HG03095 (cell line): ENCODE measurements around the gene HORMAD1.
A peak's percentile ranks its signal among the peaks of the same experiment; 100 is the strongest.
"Not testable (repeated sequence)": the region's sequence is repeated elsewhere in the genome, so short reads cannot be mapped to it uniquely, and the experiment has no call there.

Source experiments
- ATAC-seq: cut with Tn5 transposase; IDR thresholded peaks from one replicate; pipeline ENCODE4 v1.9.1; 2021; ENCODE audit warnings: moderate library complexity; ENCODE audit not compliant: unreplicated experiment

The HORMAD1 gene

GRCh38 chr1:150703427-150703826, 17.3 kb downstream of the HORMAD1 start:
- no peak for ATAC-seq

GRCh38 chr1:150696995-150697927, 23.4 kb downstream of the HORMAD1 start, which contains the start of gene GOLPH3L:
GOLPH3L (minus strand) TSS chr1:150697154; CDS start chr1:150694838, 2,316 bp downstream.
- peak; percentile 97 for ATAC-seq

- no peak for ATAC-seq
These were observed 24.1 kb downstream of the HORMAD1 start for GRCh38 chr1:150696590-150696989.

- ATAC-seq, result no peak
These were observed 24.5 kb downstream of the HORMAD1 start for GRCh38 chr1:150696162-150696561.

GRCh38 chr1:150695561-150695960, 25.1 kb downstream of the HORMAD1 start:
- no peak for ATAC-seq

GRCh38 chr1:150692720-150693119, 28.0 kb downstream of the HORMAD1 start:
- no peak for ATAC-seq

- no peak for ATAC-seq
These were observed 31.9 kb downstream of the HORMAD1 start for GRCh38 chr1:150688763-150689162.

- no peak for ATAC-seq
These were observed 34.4 kb downstream of the HORMAD1 start for GRCh38 chr1:150686275-150686674.

GRCh38 chr1:150683914-150684313, 36.8 kb downstream of the HORMAD1 start:
- no peak for ATAC-seq

- no peak for ATAC-seq
These were observed 41.7 kb downstream of the HORMAD1 start for GRCh38 chr1:150678988-150679387.

GRCh38 chr1:150674881-150675280, 45.8 kb downstream of the HORMAD1 start:
- no peak for ATAC-seq

GRCh38 chr1:150663321-150663720, 57.4 kb downstream of the HORMAD1 start:
- no peak for ATAC-seq

- no peak for ATAC-seq
These were observed 57.9 kb downstream of the HORMAD1 start for GRCh38 chr1:150662811-150663210.

- ATAC-seq, result no peak
These were observed 59.5 kb downstream of the HORMAD1 start for GRCh38 chr1:150661156-150661555.

GRCh38 chr1:150660584-150660983, 60.1 kb downstream of the HORMAD1 start:
- ATAC-seq, result no peak

GRCh38 chr1:150657064-150657463, 63.6 kb downstream of the HORMAD1 start:
- ATAC-seq, result not testable (repeated sequence)

GRCh38 chr1:150654635-150655034, 66.1 kb downstream of the HORMAD1 start:
- ATAC-seq, result not testable (repeated sequence)

- ATAC-seq, result no peak
These were observed 70.5 kb downstream of the HORMAD1 start for GRCh38 chr1:150650193-150650592.

GRCh38 chr1:150649441-150650075, 71.1 kb downstream of the HORMAD1 start:
- ATAC-seq, result no peak
